ENCODE results near the gene GIMD1. TPM values are rescaled to one million over a fixed set of nuclear protein-coding genes. Genes with fewer than 3 reads are reported as not detected.

Gene GIMD1
- total RNA-seq, 1 experiment from 2014 or later = not detected

DNA sequence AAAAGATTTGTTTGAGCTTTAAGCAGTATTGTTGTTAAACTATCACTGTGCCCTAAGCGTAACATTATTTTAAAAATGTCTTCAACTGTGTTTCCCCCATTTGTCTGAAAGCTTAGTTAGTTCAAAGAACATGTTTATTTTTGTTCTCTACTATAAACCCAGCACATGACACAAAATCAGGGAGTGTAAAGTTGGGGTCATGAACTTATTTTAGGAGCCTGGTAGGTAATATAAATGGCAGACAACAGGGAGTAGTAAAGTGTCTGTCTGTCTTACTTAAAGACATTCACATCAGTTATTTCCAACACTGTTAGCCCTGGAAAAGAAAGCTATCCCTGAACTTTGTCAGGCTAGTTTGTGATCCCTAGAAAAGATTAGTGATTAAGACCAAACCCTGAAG is 48.3 kb downstream of the GIMD1 start:
- no peaks in the 10 kb centered on the region for H3K27me3 ChIP-seq (ENCODE audit: control insufficient read depth, insufficient read depth, low read length)
- intact Hi-C loops (cut with micrococcal nuclease; ENCODE audit: unreplicated experiment) (no loop called here), in situ Hi-C loops (cut with HindIII; ENCODE audit: low pct_unique_long_range_greater_than_20kb, low sequenced_read_pairs) (no loop called here)
- ATAC-seq = no peak
- H3K36me3 ChIP-seq (ENCODE audit: control insufficient read depth, insufficient read depth, low read length) = peaks cover 14% of the 10 kb centered on the region
- ChIA-PET CTCF (interaction anchor here (0.7 kb wide), 1 partner anchor 9 kb away, joined by 4 read pairs; no protein-coding TSS in a partner anchor), POLR2A (no interaction called here)
- TF ChIP-seq SIN3A (IDR thresholded peaks at IDR 0.05; ENCODE audit: borderline replicate concordance, insufficient read depth, low read depth, low read length) (no peak), TCF7L2 (IDR thresholded peaks at IDR 0.05; ENCODE audit: low read depth, low read length) (no peak)
- TF ChIP-seq, protein P1, sequence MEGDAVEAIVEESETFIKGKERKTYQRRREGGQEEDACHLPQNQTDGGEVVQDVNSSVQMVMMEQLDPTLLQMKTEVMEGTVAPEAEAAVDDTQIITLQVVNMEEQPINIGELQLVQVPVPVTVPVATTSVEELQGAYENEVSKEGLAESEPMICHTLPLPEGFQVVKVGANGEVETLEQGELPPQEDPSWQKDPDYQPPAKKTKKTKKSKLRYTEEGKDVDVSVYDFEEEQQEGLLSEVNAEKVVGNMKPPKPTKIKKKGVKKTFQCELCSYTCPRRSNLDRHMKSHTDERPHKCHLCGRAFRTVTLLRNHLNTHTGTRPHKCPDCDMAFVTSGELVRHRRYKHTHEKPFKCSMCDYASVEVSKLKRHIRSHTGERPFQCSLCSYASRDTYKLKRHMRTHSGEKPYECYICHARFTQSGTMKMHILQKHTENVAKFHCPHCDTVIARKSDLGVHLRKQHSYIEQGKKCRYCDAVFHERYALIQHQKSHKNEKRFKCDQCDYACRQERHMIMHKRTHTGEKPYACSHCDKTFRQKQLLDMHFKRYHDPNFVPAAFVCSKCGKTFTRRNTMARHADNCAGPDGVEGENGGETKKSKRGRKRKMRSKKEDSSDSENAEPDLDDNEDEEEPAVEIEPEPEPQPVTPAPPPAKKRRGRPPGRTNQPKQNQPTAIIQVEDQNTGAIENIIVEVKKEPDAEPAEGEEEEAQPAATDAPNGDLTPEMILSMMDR (IDR thresholded peaks at IDR 0.05) = no peak
- H3K9me3 ChIP-seq (ENCODE audit: control insufficient read depth, insufficient read depth, low read depth, low read length) = no peaks in the 10 kb centered on the region
- H3K27ac ChIP-seq (ENCODE audit: low read length) = no peak overlapping the region
- no peak overlapping the region for H3K4me3 ChIP-seq (ENCODE audit: low read depth in 2 of 2, low read length in 2 of 2)
- no peaks in the 10 kb centered on the region; the same call in 1 of the 2 replicates for H3K4me1 ChIP-seq (ENCODE audit: control insufficient read depth, insufficient read depth, low read length)
- no peak for DNase-seq (ENCODE audit: low read depth, low spot score)
- BruUV-seq (replicated peaks) = no TSS peak

GRCh38 chr4:106318511-106318910 is 50.1 kb downstream of the GIMD1 start:
- BruUV-seq (replicated peaks) = no TSS peak
- no peaks in the 10 kb centered on the region for H3K27me3 ChIP-seq (ENCODE audit: control insufficient read depth, insufficient read depth, low read length)
- intact Hi-C loops (cut with micrococcal nuclease; ENCODE audit: unreplicated experiment) (no loop called here), in situ Hi-C loops (cut with HindIII; ENCODE audit: low pct_unique_long_range_greater_than_20kb, low sequenced_read_pairs) (no loop called here)
- ChIA-PET POLR2A (no interaction called here), CTCF (no interaction called here)
- DNase-seq (ENCODE audit: low read depth, low spot score) = no peak
- no peaks in the 10 kb centered on the region; the same call in 1 of the 2 replicates for H3K4me1 ChIP-seq (ENCODE audit: control insufficient read depth, insufficient read depth, low read length)
- TF ChIP-seq, protein P1 (IDR thresholded peaks at IDR 0.05) = no peak
- TF ChIP-seq REST (IDR thresholded peaks at IDR 0.05; ENCODE audit: insufficient read depth in 1 of 2, low read depth in 2 of 2, low read length in 1 of 2) (no peak), SIN3A (IDR thresholded peaks at IDR 0.05; ENCODE audit: borderline replicate concordance, insufficient read depth, low read depth, low read length) (no peak), TCF7L2 (IDR thresholded peaks at IDR 0.05; ENCODE audit: low read depth, low read length) (no peak), POLR2AphosphoS5 (IDR thresholded peaks at IDR 0.05; ENCODE audit: low read depth, low read length) (no peak)
- H3K27ac ChIP-seq (ENCODE audit: low read length) = no peak overlapping the region
- H3K9me3 ChIP-seq (ENCODE audit: control insufficient read depth, insufficient read depth, low read depth, low read length) = no peaks in the 10 kb centered on the region
- no peak for ATAC-seq
- H3K4me3 ChIP-seq (ENCODE audit: low read depth in 2 of 2, low read length in 2 of 2) = no peak overlapping the region
- H3K36me3 ChIP-seq (ENCODE audit: control insufficient read depth, insufficient read depth, low read length) = peaks cover 13% of the 10 kb centered on the region

All from Panc1 (cell line).